Right renal cortex interstitium (tissue), 3 donors: Measurements from ENCODE around the gene FAM76B. TPM values are rescaled to one million over a fixed set of nuclear protein-coding genes. Genes with fewer than 3 reads are reported as not detected.

Source experiments
- DNase-seq, 3 donors: peaks; one replicate each; pipeline ENCODE4 v3.0.0-alpha.2; 2013; ENCODE audit warnings: low read depth in 3 of 3, low spot score in 2 of 3
- polyA plus RNA-seq, 3 donors: library from polyadenylated mRNA; unstranded; fragments of 120-200 nt; gene quantifications; one replicate each; pipeline ENCODE4 v1.2.1, GENCODE V29; 2013; ENCODE audit not compliant: insufficient read length in 3 of 3

FAM76B gene
- polyA plus RNA-seq, 3 donors = 55.0 to 67.2 (median 65.6) TPM

DNA sequence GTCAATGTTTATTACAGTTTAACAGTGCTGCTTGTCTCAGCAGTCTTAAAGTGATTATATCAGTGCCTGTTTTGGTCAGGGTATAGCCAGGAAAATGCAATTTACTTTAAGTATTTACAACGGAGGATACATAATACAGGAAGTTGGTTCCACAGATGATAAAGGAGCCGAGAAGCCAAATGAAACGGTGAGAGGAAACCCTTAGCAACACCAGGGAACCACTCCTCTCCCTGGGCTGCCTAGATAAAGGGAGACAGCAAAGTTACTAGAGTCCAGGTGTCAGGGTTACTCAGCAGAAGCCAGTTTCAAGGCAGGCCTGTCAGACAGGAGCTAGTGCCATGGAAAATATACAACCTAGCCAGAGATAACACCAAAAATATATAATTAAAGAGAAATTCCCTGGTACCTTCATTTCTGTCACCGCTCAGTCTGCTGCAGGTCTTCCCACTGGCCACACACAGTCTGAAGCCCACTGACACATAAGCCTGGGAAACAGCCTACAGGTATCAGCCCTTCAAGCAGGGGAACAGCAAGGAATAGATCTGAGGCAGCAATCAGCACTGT lies 55.5 kb downstream of the FAM76B start:
- no peak for DNase-seq

DNA sequence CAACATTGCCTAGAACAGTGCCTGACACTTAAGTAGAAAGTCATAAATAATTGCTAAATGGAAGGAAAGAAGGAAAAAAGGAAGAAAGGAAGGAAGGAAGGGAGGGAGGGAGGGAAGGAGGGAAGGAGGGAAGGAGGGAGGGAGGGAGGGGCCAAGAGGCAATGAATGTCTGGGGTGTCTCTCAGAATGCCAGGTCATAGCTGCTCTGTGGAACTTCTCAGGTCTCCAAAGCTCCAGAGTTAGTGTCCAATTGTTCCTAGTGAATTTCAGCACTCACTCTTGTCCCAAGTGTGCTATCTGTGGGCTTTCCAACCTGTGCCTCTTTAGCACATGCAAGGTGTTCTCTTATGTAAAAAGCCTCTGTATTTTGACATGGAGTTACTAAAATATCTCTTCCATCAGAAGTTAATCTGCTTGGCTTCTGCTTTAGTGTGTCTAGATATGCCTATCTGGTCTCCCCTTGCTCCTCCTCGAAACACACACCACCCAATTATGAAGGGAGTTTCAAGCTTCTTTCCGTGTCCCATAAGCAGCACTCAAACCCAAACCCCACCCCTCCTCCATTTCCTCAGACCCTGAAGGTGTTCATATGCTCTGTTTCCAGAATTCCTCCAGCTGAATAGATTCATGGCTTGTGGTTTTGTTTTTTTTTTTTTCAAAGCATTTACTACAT lies 56.5 kb downstream of the FAM76B start:
- DNase-seq = no peak

DNA sequence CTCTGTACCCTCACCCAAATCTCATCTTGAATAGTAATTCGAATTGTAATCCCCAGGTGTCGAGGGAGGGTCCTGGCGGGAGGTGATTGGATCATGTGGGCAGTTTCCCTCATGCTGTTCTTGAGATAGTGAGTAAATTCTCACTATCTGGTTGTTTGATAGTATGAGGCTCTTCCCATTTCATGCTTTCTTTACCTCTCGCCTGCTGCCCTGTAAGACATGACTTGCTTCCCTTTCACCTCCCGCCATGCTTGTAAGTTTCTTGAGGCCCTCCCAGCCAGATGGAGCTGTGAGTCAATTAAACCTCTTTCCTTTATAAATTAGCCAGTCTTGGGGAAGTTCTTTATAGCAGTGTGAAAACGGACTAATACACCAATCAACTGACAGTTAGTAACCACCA lies 60.1 kb downstream of the FAM76B start:
- no peak for DNase-seq

DNA sequence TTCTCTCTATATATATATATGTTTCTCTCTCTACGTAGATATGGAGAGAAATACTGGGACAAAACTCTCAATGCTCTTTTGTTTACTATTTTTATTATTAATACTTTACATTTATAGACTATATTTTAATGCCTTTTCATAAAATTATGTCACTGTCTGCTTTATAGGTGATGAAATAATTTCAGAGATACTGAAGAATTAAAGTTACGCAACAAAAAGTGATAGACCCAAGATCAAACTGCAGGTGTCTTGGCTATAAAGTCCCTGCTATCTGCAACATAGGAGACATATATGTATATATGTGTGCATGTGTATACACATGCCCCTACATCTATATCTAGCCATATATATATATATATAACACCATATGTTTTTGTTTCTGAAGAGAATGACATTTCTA lies 60.8 kb downstream of the FAM76B start:
- DNase-seq = no peak

DNA sequence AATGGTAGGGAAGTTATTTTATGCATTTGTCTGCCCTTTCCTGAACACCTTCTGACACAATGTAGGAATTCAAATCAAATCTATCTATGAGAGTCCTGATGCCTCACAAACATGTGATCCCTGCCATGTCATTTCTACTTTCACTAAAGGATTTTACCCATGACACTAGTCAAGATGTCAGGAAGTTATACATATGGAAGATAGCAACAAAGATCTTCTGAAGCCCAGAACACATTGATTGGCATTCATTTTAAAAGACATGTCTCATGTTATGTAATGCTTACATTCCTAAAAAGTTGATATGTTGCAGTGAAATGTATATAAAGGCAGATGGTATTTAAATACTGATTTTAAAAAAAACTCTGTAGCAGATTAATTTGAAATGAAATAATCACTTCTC lies 61.5 kb downstream of the FAM76B start:
- no peak for DNase-seq

DNA sequence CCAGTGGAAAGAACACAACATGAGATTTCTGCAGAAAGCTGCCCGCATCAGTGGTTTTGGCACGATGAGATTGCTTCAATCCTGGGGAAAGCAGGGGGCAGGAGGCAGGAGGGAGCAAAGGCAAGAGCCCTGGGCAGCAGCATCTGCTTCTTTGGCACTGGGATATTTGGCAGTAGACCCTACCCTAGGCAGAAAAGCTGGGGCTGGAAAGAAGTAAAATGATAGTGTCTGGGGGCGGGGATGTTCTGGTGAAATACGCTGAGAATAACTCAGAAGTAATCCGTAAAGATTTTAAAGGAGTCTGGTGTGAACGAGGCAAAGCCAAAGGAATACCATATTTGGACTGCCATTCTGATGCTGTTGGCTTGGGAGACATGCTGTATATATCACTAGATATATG lies 62.0 kb downstream of the FAM76B start:
- DNase-seq = no peak

DNA sequence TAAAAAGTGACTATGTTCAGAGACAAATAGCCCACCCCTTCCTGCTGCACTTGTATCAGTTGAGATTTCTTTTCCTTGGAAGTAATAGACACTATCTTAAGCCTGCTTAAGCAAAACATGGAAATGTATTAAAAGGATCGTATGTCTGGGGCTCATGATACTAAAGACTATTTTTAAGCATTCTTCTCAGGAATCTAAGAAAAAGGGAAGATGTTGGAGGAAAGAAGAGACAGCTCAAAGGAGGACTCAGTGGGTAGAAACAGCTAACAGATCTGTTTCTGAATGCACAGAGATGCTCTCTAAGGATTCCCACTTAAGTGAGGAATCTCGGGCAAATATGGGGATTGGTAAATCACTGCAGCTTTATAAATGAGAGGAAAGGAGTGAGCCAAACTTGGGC lies 62.5 kb downstream of the FAM76B start:
- no peak for DNase-seq

DNA sequence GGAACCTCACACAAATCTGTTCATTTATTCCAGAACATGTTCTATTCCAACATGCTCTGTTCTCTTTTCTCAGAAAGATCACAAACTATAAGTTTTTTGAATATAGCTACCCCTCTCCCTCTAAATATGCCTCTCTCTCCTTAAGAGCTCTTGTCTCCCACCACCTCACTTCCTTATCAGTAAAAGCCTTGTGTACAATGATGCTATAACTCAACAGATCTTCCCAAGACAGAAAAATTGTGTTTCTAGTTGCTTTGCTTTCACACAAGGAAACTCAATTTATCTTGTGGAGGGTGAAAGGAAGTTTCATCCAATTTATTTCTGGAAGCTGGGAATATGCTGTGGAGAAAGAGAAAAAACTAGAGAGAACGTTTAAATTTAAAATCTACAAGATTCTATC lies 64.4 kb downstream of the FAM76B start:
- DNase-seq = no peak

DNA sequence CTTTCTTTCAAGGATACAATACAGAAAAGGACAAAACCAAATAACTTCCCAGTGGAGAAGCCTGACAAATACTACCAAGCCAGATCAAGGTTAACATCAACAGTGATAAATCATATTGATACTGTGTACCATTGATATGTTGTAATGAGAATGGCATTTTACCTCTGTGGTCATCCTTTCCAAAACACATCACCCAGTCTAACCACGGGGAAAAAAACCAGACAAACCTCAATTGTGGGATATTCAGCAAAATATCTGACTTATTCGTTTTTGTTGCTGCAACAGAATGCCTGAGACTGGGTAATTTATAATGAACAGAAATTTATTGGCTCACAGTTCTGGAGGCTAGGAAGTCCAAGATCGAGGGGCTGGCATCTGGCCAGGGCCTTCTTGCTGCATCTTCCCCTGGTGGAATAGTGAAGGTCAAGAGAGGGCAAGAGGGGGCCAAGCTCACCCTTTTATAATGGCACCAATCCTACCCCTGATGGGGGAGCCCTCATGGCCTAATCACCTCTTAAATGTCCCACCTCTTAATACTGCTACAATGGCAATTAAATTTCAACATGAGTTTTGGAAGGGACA lies 66.1 kb downstream of the FAM76B start:
- DNase-seq = no peak

DNA sequence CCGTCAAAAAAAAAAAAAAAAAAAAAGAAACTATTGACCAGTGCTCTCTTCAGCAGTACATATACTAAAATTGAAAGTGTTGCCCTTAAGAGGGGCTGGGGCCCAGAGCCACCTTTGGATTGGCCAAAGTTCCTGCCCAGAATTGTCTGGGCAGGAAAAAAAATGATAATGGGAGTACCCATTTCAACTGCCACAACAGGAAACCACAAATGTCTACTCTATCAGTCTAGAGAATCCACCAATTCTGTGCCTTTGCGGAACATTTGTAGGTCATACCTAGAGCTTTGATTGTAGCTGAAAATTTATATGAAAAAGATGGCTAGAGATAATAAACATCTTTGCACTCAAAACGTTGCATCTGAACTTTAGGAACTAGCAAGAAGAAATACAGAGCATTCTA lies 69.4 kb downstream of the FAM76B start:
- DNase-seq = no peak

Other genes with a start within 250 kb of the FAM76B start
- 10 to 100 TPM; 78.6 to 88.6 (median 87.3) TPM for gene CEP57, start 716 bp upstream of the FAM76B start, polyA plus RNA-seq
- 10 to 100 TPM; 58.4 to 63.8 (median 61.5) TPM for gene MTMR2, start 134.3 kb upstream of the FAM76B start, polyA plus RNA-seq